GM23338 (cell line): ENCODE data around the gene AIP. TPM values are rescaled to one million over a fixed set of nuclear protein-coding genes. Genes with fewer than 3 reads are reported as not detected.
A peak's percentile ranks its signal among the peaks of the same experiment; 100 is the strongest.

Experiments
- ATAC-seq: fragments of 200-7000 bp; cut with Tn5 transposase; 3 replicates; pipeline ENCODE4 v1.9.1; 2020
- DNase-seq: peaks from one replicate; pipeline ENCODE4 v3.0.0-alpha.2; 2015; ENCODE audit warnings: low spot score
- H2AFZ ChIP-seq: fragments of 200-600 bp; sonication (generic); 2 replicates; pipeline ENCODE4 v1.8.0; 2016; ENCODE audit warnings: antibody characterized with exemption, mild to moderate bottlenecking, moderate library complexity
- H3F3A ChIP-seq: fragments of 200-600 bp; sonication (generic); replicated peaks from 2 replicates; pipeline ENCODE4 v1.8.0; 2017; ENCODE audit warnings: antibody characterized with exemption, mixed run types, low read depth
- H3K27ac ChIP-seq: fragments of 200-600 bp; sonication (generic); 2 replicates; pipeline ENCODE4 v1.6.1; 2016; ENCODE audit warnings: low read depth
- H3K27me3 ChIP-seq: fragments of 200-600 bp; sonication (generic); 2 replicates; pipeline ENCODE4 v1.8.0; 2016; ENCODE audit warnings: mild to moderate bottlenecking, mixed run types, moderate library complexity; ENCODE audit not compliant: insufficient read depth
- H3K36me3 ChIP-seq: fragments of 200-600 bp; sonication (generic); 2 replicates; pipeline ENCODE4 v1.8.0; 2016; ENCODE audit warnings: mild to moderate bottlenecking; ENCODE audit not compliant: insufficient read depth
- H3K4me1 ChIP-seq: fragments of 200-600 bp; sonication (generic); 2 replicates; pipeline ENCODE4 v1.8.0; 2016; ENCODE audit warnings: mild to moderate bottlenecking, moderate library complexity; ENCODE audit not compliant: insufficient read depth
- H3K4me2 ChIP-seq: fragments of 200-600 bp; sonication (generic); 2 replicates; pipeline ENCODE4 v1.7.1; 2017; ENCODE audit warnings: mixed run types
- H3K4me3 ChIP-seq: fragments of 200-600 bp; sonication (generic); 2 replicates; pipeline ENCODE4 v1.6.1; 2016; ENCODE audit warnings: mixed run types
- H3K79me2 ChIP-seq: fragments of 200-600 bp; sonication (generic); replicated peaks from 2 replicates; pipeline ENCODE4 v1.8.0; 2017; ENCODE audit warnings: mild to moderate bottlenecking; ENCODE audit not compliant: insufficient read depth
- H3K9me2 ChIP-seq: fragments of 200-600 bp; sonication (generic); 2 replicates; pipeline ENCODE4 v1.8.0; 2017; ENCODE audit not compliant: insufficient read depth
- H4K20me1 ChIP-seq: fragments of 200-600 bp; sonication (generic); replicated peaks from 2 replicates; pipeline ENCODE4 v1.8.0; 2017; ENCODE audit warnings: mild to moderate bottlenecking; ENCODE audit not compliant: insufficient read depth
- H3K27ac Mint-ChIP-seq: 2 replicates; pipeline ENCODE4 v1.8.0; 2020; ENCODE audit warnings: inconsistent platforms, mild to moderate bottlenecking, moderate library complexity, mixed read lengths
- H3K27me3 Mint-ChIP-seq: 3 replicates; pipeline ENCODE4 v1.8.0; 2022; ENCODE audit warnings: low read depth, mild to moderate bottlenecking, moderate library complexity, mixed read lengths, inconsistent platforms; ENCODE audit not compliant: insufficient read depth, poor library complexity
- H3K36me3 Mint-ChIP-seq: 3 replicates; pipeline ENCODE4 v1.8.0; 2021; ENCODE audit warnings: low read depth, mild to moderate bottlenecking, inconsistent platforms, moderate library complexity, mixed read lengths
- H3K4me1 Mint-ChIP-seq: 3 replicates; pipeline ENCODE4 v1.8.0; 2020; ENCODE audit warnings: mild to moderate bottlenecking, inconsistent platforms, mixed read lengths
- H3K4me3 Mint-ChIP-seq: 3 replicates; pipeline ENCODE4 v1.8.0; 2021; ENCODE audit warnings: moderate library complexity, mild to moderate bottlenecking, inconsistent platforms, mixed read lengths
- H3K9me3 Mint-ChIP-seq: 3 replicates; pipeline ENCODE4 v1.8.0; 2020; ENCODE audit warnings: moderate library complexity, mild to moderate bottlenecking, inconsistent platforms, mixed read lengths
- JUNB ChIP-seq: IDR thresholded peaks from one replicate; pipeline ENCODE4 v1.6.1; 2016; ENCODE audit warnings: antibody characterized with exemption; ENCODE audit not compliant: unreplicated experiment
- NANOG ChIP-seq: IDR thresholded peaks from 2 replicates; pipeline ENCODE4 v1.6.1; 2016; ENCODE audit warnings: antibody characterized with exemption, borderline replicate concordance
- POLR2AphosphoS5 ChIP-seq: IDR thresholded peaks from 2 replicates; pipeline ENCODE4 v1.6.1; 2016; ENCODE audit warnings: antibody characterized with exemption, low read depth
- STAT1 ChIP-seq: IDR thresholded peaks from one replicate; pipeline ENCODE4 v1.6.1; 2016; ENCODE audit warnings: antibody characterized with exemption; ENCODE audit not compliant: unreplicated experiment
- ZNF114 ChIP-seq: fragments of 250-450 bp; sonication (Bioruptor Pico); IDR thresholded peaks from 2 replicates; pipeline ENCODE4 v1.5.0; 2020; ENCODE audit warnings: mild to moderate bottlenecking, moderate library complexity
- polyA plus RNA-seq: library from polyadenylated mRNA; unstranded; fragments of >200 nt; fragmentation: Nextera tagmentation; extraction: Ambion mirVana; gene quantifications from 2 replicates; pipeline ENCODE4 v1.2.1, GENCODE V29; 2016
- total RNA-seq: library from RNA; depleted of rRNA; stranded (reverse); fragments of >200 nt; shearing (Covaris generic); gene quantifications from 2 replicates; pipeline ENCODE4 v1.2.3, GENCODE V29; 2014
- TF ChIP-seq, protein P1 (sequence below), 2 experiments: fragments of 200-600 bp in 1 of 2; sonication (generic) in 1 of 2; conservative IDR thresholded peaks; 2 replicates each; pipeline versions ENCODE4 v1.5.1 to v1.6.1; 2016 to 2017; ENCODE audit warnings: antibody characterized with exemption in 2 of 2, low read depth in 2 of 2, mild to moderate bottlenecking in 2 of 2, moderate library complexity in 1 of 2
- TF ChIP-seq, protein P2 (sequence below): fragments of 250-450 bp; sonication (Bioruptor Pico); IDR thresholded peaks from 2 replicates; pipeline ENCODE4 v1.5.0; 2020; ENCODE audit warnings: mild to moderate bottlenecking, moderate library complexity
- TF ChIP-seq, protein P3 (sequence below): IDR thresholded peaks from 2 replicates; pipeline ENCODE4 v1.6.1; 2016; ENCODE audit warnings: antibody characterized with exemption

AIP gene
- total and polyA plus RNA-seq, 2 experiments from 2014 or later = 29.1 to 32.1 TPM

DNA sequence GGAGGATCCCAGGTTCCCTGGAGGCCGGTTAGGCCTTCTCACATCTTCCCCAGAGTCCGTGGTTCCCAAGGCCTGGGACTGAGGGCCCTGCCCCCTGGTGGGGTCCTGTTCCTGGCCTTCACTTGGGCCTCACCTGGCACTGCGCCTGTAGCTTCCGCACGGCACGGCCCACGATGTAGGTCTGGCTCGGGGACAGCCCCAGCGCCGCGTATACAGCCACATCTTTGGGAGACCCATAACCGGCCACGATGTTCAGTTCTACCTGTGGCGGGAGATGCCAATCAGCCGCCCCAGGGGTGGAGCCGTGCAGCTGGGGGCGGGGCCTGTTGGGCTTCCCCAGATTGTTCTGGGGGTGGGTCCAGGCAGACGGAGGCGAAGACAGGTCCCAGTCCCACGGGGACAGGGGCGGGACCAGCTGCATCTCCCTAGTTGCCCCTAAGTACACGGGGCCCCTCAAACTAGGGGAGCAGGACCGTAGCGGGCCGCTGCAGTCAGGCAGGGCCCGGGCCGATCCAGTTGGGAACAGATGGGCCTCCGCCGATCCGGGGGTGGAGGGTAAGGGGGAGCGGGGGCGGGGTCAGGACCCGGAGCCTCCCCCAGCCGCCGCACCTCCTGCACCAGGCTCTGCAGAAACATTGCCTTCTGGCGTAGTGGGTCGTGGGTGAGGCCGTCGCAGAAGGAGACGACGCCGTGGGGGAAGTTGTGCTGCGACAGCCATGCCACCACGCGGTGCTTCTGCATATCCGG lies 10.1 kb downstream of the AIP start:
- H3K27me3 Mint-ChIP-seq = peaks cover 5% of the 10 kb centered on the region
- Histone ChIP-seq H2AFZ (no peak overlapping the region), H3K4me2 (no peak overlapping the region), H3K36me3 (no peaks in the 10 kb centered on the region; the same call in 1 of the 2 replicates), H3K27me3 (no peaks in the 10 kb centered on the region), H4K20me1 (no peaks in the 10 kb centered on the region; the same call in 1 of the 2 replicates), H3F3A (0 out of 2 replicates have a peak, but pooled peaks cover 3% of the 10 kb centered on the region), H3K79me2 (no peaks in the 10 kb centered on the region), H3K4me3 (no peak overlapping the region), H3K9me2 (no peaks in the 10 kb centered on the region), H3K27ac (no peak overlapping the region), H3K4me1 (no peaks in the 10 kb centered on the region)
- no peaks in the 10 kb centered on the region; the same call in 2 of the 3 replicates for H3K4me1 Mint-ChIP-seq
- no peak overlapping the region for H3K4me3 Mint-ChIP-seq
- ATAC-seq (peak; percentile 75), DNase-seq (peak; percentile 72)
- no peak overlapping the region for H3K27ac Mint-ChIP-seq
- TF ChIP-seq, protein P1, sequence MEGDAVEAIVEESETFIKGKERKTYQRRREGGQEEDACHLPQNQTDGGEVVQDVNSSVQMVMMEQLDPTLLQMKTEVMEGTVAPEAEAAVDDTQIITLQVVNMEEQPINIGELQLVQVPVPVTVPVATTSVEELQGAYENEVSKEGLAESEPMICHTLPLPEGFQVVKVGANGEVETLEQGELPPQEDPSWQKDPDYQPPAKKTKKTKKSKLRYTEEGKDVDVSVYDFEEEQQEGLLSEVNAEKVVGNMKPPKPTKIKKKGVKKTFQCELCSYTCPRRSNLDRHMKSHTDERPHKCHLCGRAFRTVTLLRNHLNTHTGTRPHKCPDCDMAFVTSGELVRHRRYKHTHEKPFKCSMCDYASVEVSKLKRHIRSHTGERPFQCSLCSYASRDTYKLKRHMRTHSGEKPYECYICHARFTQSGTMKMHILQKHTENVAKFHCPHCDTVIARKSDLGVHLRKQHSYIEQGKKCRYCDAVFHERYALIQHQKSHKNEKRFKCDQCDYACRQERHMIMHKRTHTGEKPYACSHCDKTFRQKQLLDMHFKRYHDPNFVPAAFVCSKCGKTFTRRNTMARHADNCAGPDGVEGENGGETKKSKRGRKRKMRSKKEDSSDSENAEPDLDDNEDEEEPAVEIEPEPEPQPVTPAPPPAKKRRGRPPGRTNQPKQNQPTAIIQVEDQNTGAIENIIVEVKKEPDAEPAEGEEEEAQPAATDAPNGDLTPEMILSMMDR (conservative IDR thresholded peaks at IDR 0.05; ENCODE audit: low read depth in 2 of 2) = peak in 1 of 2 experiments; percentile 21; a peak in 2 of 4 replicates
- TF ChIP-seq ZNF114 (CRISPR knock-in tag) = no peak
- peaks cover 4% of the 10 kb centered on the region; the same call in 1 of the 3 replicates for H3K36me3 Mint-ChIP-seq
- no peaks in the 10 kb centered on the region for H3K9me3 Mint-ChIP-seq

- peaks cover 4% of the 10 kb centered on the region; the same call in 1 of the 3 replicates for H3K36me3 Mint-ChIP-seq
- Histone ChIP-seq H2AFZ (no peak overlapping the region), H3K9me2 (no peaks in the 10 kb centered on the region), H3K4me3 (no peak overlapping the region), H3K4me1 (no peaks in the 10 kb centered on the region), H3K27ac (no peak overlapping the region), H3F3A (0 out of 2 replicates have a peak, but pooled peaks cover 3% of the 10 kb centered on the region), H3K4me2 (no peak overlapping the region), H3K27me3 (no peaks in the 10 kb centered on the region), H3K79me2 (no peaks in the 10 kb centered on the region), H3K36me3 (no peaks in the 10 kb centered on the region; the same call in 1 of the 2 replicates), H4K20me1 (no peaks in the 10 kb centered on the region; the same call in 1 of the 2 replicates)
- TF ChIP-seq POLR2AphosphoS5 (no peak), STAT1 (no peak), NANOG (no peak), JUNB (no peak)
- TF ChIP-seq, protein P2, sequence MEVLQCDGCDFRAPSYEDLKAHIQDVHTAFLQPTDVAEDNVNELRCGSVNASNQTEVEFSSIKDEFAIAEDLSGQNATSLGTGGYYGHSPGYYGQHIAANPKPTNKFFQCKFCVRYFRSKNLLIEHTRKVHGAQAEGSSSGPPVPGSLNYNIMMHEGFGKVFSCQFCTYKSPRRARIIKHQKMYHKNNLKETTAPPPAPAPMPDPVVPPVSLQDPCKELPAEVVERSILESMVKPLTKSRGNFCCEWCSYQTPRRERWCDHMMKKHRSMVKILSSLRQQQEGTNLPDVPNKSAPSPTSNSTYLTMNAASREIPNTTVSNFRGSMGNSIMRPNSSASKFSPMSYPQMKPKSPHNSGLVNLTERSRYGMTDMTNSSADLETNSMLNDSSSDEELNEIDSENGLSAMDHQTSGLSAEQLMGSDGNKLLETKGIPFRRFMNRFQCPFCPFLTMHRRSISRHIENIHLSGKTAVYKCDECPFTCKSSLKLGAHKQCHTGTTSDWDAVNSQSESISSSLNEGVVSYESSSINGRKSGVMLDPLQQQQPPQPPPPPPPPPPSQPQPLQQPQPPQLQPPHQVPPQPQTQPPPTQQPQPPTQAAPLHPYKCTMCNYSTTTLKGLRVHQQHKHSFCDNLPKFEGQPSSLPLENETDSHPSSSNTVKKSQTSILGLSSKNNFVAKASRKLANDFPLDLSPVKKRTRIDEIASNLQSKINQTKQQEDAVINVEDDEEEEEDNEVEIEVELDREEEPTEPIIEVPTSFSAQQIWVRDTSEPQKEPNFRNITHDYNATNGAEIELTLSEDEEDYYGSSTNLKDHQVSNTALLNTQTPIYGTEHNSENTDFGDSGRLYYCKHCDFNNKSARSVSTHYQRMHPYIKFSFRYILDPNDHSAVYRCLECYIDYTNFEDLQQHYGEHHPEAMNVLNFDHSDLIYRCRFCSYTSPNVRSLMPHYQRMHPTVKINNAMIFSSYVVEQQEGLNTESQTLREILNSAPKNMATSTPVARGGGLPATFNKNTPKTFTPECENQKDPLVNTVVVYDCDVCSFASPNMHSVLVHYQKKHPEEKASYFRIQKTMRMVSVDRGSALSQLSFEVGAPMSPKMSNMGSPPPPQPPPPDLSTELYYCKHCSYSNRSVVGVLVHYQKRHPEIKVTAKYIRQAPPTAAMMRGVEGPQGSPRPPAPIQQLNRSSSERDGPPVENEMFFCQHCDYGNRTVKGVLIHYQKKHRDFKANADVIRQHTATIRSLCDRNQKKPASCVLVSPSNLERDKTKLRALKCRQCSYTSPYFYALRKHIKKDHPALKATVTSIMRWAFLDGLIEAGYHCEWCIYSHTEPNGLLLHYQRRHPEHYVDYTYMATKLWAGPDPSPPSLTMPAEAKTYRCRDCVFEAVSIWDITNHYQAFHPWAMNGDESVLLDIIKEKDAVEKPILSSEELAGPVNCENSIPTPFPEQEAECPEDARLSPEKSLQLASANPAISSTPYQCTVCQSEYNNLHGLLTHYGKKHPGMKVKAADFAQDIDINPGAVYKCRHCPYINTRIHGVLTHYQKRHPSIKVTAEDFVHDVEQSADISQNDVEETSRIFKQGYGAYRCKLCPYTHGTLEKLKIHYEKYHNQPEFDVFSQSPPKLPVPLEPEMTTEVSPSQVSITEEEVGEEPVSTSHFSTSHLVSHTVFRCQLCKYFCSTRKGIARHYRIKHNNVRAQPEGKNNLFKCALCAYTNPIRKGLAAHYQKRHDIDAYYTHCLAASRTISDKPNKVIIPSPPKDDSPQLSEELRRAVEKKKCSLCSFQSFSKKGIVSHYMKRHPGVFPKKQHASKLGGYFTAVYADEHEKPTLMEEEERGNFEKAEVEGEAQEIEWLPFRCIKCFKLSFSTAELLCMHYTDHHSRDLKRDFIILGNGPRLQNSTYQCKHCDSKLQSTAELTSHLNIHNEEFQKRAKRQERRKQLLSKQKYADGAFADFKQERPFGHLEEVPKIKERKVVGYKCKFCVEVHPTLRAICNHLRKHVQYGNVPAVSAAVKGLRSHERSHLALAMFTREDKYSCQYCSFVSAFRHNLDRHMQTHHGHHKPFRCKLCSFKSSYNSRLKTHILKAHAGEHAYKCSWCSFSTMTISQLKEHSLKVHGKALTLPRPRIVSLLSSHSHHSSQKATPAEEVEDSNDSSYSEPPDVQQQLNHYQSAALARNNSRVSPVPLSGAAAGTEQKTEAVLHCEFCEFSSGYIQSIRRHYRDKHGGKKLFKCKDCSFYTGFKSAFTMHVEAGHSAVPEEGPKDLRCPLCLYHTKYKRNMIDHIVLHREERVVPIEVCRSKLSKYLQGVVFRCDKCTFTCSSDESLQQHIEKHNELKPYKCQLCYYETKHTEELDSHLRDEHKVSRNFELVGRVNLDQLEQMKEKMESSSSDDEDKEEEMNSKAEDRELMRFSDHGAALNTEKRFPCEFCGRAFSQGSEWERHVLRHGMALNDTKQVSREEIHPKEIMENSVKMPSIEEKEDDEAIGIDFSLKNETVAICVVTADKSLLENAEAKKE (CRISPR knock-in tag) = no peak
- TF ChIP-seq, protein P3, sequence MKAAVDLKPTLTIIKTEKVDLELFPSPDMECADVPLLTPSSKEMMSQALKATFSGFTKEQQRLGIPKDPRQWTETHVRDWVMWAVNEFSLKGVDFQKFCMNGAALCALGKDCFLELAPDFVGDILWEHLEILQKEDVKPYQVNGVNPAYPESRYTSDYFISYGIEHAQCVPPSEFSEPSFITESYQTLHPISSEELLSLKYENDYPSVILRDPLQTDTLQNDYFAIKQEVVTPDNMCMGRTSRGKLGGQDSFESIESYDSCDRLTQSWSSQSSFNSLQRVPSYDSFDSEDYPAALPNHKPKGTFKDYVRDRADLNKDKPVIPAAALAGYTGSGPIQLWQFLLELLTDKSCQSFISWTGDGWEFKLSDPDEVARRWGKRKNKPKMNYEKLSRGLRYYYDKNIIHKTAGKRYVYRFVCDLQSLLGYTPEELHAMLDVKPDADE = no peak
- H3K4me1 Mint-ChIP-seq = no peaks in the 10 kb centered on the region; the same call in 2 of the 3 replicates
- no peak overlapping the region for H3K4me3 Mint-ChIP-seq
- no peak overlapping the region for H3K27ac Mint-ChIP-seq
- peaks cover 5% of the 10 kb centered on the region for H3K27me3 Mint-ChIP-seq
- DNase-seq (no peak), ATAC-seq (no peak)
- H3K9me3 Mint-ChIP-seq = no peaks in the 10 kb centered on the region
Measured at GRCh38 chr11:67493548-67494370, 10.9 kb downstream of the AIP start.
